ENCODE measurements around the gene HOTAIR. TPM values are rescaled to one million over a fixed set of nuclear protein-coding genes. Genes with fewer than 3 reads are reported as not detected.
A peak's percentile ranks its signal among the peaks of the same experiment; 100 is the strongest.

The HOTAIR gene
- total RNA-seq, 1 experiment from 2014 or later, result 3.3 TPM

DNA sequence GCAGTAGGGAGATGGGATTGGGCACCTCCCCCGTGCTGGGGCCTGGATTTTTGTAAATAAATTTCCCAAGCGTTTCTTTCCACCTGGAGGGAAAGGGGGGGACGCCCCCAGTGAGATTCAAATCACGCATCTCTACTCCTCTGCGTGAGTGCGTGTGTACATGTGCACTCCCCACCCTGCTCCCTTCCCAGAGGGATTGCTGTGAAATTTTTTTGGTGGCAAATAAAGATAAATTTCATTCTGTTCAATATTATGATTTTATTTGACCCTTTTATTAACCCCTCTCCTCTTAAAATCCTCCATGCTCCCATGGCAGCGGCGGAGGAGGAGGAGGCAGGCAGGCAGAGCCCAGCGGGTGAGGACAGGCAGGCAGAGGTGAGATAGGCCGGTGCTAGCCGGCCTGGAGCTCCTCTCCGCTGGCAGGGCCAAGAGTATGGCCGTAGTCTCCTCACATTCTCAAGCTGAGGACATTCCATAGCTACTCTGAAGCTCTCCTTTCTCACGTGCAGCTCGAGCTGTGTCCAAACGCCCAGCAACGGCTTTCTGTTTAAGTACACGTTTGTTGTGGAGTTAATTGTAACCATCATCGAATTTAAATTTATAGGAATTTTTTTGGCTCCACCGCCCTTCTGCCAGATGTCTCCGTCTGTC is 1.5 kb upstream of the HOTAIR start:
- no peak for DNase-seq (ENCODE audit: low read depth)

DNA sequence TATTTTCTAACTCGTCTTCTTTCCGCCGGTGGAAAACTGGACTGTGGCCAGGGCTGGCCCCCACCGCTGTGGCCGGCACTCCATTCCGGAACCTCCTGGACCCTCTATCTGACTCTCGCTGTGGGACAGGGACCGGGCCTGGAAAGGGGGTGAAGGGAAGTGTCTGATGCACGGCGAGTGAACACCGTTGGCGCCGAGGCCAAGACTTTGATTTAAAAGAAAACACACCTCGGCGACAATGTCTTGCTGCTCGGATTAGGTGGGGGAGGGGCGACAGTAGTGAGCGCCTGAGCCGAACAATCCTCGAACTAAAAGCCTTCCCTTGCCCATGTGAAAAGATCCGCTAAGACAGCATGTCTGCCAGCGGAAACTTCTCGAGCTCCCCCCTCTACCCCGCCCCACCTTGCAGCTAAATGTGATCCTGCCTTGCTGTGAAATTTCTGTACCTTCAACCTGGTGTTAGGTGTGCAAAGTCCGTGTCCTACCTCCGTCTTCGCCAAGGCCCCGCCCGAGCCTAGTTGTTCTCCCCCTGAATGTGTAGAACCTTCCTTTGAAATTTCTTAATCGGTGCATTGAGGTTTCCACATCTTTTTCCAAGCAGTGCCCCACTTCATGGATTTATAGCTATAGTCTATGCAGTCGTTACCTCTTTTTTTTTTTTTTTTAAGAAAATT is 862 bp upstream of the HOTAIR start:
- no peak for DNase-seq (ENCODE audit: low read depth)

DNA sequence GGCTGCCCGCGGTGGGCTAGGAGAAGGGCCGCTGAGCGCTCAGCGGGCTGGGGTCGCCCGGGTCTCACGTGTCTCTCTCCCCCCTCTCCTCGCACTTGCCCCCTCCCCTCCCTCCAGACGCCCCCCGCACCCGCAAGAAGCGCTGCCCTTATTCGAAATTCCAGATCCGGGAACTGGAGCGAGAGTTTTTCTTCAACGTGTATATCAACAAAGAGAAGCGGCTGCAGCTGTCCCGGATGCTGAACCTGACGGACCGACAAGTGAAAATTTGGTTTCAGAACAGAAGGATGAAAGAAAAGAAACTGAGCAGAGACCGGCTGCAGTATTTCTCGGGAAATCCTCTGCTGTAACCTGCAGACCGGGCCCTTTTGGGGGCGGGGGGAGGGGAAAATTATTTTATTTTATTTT is 314 bp upstream of the HOTAIR start:
- peak; percentile 32 for DNase-seq (ENCODE audit: low read depth)

DNA sequence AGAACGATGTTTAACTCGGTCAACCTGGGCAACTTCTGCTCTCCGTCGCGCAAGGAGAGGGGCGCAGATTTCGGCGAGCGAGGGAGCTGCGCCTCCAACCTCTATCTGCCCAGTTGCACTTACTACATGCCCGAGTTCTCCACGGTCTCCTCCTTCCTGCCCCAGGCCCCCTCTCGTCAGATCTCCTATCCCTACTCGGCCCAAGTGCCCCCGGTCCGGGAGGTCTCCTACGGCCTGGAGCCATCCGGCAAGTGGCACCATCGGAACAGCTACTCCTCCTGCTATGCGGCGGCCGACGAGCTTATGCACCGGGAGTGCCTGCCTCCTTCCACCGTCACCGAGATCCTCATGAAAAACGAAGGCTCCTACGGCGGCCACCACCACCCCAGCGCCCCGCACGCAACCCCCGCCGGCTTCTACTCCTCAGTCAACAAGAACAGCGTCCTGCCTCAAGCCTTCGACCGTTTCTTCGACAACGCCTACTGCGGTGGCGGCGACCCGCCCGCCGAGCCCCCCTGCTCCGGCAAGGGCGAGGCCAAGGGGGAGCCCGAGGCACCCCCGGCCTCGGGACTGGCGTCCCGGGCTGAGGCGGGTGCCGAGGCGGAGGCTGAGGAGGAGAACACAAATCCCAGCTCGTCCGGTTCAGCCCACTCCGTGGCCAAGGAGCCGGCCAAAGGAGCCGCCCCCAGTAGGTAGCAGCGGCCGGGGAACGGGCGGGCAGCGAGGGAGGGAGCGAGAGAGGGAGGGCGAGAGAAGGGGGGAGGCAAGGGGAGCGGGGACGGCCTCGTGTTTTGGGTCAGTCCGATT is 1.3 kb downstream of the HOTAIR start:
- DNase-seq (ENCODE audit: low read depth), result peak; percentile 75

DNA sequence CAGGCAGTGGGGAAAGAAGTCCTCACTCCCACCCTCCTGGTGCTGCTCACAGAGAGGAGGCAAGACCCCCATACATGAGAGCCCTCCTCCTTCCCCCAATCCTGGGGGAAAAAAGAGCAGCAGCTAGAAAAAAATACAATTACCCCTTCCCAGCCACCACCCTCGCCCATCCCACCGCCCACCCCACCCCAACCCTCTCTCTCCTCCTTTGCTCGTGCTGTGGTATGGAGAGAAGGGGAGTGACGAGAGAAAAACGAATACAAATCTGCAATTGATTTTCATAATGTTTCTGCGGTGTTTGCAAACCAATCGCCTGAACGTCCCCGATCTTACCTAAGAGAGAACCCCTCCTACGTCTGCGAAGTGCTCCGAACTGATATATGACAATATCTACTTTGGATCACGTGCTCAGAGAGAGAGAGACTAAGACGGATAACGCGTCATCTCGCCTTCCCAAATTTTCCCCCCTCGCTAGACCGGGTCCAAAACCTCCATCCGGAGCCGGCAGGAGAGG is 2.0 kb downstream of the HOTAIR start, which contains the start of gene HOXC11:
Gene HOXC11 (plus strand): TSS at position 405 of the 514 bp plus-strand sequence. CDS start 116 bp downstream, outside the sequence.
- no peak for DNase-seq (ENCODE audit: low read depth)

DNA sequence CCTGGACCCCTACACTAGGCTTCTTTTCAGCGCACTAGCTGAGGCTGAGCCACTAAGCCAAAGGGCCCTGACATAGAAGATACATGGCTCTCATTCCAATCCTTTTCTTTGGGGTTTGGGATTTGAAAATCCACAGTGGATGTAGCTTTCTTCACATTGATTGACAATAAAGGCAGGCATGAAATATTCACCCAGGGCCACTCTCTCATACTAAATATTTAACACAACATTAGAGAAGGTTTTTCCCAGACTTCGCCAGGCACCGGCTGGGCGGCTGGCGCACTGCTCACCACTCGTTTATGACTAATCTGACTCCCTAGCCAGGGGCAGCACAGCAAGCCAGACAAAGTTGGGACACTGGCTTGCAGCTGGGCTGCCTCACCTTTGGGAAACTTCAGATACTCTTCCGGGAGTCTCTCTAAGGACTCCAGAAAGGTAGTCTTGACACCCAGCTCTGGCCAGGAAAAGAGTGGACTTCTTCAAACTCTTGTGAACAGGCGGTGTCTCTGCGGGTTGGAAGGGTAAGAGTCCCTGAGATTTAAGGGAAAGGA is 2.5 kb downstream of the HOTAIR start:
- DNase-seq (ENCODE audit: low read depth), result peak; percentile 29

DNA sequence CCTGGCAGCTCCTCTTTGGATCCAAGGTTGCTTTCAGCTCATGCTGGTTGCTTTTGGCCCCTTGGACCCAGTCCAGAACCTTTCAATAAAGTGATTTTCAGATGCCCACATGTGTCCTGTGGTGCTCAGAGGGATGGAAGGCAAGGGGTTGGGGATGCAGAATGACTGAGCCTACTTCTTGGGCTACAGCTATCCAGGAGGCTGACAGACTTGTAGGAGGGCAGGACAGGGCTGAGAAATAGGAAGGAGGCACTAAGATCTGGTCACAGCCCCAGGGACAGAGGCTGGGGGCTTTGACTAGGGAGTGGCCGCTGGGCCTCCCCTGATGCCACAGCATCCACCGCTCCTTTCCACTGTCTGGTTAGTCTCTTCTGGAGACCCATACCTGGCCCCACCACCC is 3.1 kb downstream of the HOTAIR start:
- DNase-seq (ENCODE audit: low read depth), result no peak

DNA sequence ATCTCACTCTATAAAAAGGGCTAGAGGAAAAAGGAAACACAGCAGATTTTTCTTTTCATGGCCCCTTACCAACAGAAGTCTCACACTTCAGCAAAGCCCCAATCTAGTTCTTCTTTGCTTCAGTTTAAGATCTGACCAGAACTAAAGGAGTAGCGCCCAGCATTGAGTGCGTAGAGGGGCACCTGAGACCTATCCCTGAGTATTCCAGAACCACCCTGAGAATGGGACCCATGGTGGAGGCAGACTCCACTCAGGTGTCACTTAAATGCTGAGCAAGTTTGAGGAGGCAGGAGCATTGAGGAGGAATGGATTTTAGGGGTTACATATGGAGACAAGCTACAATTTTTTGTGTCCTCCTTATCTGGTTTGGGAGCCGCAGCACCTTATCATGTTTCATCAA is 3.6 kb downstream of the HOTAIR start:
- no peak for DNase-seq (ENCODE audit: low read depth)

DNA sequence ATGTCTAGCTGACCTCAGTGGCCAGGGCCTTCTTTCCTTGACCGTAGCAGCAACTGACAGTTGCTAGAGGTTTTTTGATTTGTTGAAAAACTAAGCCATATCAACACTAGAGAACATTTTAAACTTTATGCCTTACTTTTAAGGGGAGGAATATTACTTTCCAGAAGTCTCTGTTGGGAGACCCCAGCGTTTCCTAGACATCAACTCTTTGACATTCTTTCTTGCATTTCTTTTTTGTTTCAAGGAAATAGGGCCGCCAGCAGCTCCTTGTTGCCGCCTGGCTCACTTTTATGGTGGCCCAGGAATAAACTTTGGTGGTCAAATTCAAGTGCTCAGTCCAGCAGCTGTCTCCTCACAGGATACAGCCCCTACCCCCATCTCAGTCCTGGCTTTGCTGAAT is 4.3 kb downstream of the HOTAIR start:
- no peak for DNase-seq (ENCODE audit: low read depth)

DNA sequence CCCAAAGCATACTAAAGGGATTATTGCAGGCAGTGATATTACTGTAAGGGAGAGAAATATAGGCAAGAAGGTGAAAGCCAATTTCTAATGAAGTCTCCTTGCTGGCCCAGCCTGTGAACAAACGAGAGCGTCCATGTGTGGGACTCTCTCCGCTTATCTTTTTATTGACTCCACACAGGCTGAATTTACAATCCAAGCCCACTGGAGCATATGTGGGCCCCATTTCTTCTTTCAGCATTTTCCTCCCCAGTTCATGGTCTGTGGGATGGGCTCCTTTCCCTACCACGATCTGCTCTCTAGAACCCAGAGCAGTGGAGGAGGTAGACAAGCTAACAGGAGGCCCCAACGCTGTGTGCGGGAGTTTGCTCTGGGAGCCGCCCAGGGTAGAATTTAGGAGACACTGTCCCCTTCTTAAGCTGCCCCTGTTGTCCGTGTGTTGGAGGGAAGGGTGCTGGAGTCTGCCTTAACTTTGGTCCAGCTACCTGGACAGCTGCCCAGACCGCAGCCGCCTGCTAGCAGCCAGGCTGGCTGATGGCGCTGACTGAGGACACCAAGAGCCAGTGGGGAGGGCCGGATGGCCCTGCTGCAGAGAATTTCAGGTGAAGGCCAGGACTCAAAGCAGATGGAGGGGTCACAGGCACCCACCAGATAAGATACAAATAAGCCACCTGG is 5.0 kb downstream of the HOTAIR start:
- no peak for DNase-seq (ENCODE audit: low read depth)

DNA sequence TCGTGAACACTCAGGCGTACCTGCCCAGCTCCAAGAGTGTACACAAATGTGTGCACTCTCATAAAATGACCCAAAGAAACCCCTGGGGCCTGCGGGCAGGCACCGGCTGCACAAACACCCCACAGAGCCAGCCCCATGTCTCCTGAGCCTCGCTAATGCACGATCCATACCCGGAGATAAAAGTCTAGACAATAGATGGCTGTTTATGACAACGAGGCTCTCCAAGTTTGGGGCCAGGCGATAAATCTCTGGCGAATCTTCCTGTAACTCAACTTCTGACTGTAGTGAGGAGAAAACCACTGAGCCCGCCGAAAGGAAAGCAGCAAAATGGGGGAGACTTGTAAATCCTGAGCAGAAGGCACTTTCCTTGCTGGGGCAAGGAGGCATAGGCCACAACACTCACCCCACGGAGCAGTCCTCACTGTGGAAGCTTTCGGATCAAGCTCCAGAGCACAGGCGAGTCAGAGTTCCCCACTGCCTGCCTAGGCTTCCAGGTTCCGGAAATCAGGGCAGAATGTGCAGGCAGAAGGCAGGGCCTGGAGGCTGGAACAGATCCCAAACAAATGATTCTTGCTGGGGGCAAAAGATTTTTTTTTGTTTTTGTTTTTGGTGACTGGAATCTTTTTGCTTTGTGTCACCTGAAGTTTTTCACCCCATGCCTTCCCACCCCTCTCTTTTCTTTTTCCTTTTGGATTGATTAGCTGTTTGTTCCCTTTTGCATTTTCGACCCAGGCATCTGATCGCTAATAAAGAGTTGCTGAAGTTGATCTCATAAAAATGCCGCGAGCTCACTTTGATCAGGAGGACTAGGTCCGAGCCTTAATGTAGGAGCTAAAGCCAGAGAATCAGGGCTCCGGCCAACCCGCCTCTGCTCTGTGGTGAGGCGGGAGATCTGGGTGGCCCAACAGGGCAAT is 6.3 kb downstream of the HOTAIR start:
- no peak for DNase-seq (ENCODE audit: low read depth)

DNA sequence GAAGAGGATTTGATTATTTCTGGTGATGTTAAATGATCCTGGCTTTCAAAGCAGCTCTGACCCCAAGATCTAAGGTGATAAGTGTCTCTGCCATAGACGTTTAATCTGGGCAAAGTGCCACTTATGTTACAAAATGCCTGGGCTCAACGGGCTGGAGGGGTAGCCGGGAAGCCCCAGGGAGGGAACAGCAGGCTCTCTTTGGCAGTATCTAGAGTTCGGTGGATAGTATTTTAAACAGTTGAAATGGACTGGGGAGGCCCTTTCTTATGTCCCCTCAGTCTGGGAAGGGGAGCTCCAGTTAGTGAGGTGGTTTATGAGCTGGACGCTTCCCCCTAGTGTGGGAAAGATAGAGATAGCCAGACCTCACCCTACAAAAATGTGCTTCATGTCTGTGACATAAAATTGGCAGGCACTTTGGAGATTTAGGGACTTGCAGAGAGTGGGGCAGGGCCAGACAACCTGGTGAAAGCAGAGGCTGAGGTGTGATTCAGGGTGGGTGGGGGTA is 7.3 kb downstream of the HOTAIR start:
- no peak for DNase-seq (ENCODE audit: low read depth)

DNA sequence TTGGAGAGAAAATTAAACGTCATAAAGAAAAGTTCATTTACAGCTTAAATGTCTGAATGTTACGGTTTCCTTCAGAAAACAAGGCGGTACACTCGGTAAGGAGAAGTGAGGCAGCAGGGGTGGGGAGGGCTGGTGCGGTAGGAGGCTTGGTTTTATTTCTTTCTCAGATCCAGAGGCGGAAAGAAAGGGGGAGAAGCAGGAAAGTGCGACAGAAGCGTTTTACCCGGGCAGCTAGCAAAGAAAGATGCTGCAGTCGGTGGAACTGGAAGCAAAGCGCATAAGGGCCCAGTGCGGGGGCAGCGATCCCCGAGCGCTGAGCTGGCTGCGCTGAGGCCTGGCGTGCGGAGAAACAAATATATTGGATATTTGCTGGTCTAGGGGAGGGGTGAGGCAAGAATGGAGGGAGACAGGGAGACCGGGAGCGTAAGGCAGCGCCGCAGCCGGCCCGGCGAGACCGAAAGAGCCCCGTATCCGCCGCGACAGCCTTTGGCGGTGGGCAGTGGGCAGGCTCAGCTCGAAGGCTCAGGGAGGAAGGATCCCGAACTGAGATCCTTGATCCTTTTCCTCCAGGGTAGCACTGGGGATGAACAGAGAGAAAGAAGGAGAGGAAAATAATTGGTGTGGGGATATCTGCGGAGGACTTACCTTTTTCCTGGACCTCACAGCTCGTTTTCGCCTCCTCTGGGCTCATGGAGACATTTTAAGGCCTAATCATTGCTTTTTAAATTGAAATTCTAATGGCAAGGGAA is 8.2 kb downstream of the HOTAIR start:
- no peak for DNase-seq (ENCODE audit: low read depth)

DNA sequence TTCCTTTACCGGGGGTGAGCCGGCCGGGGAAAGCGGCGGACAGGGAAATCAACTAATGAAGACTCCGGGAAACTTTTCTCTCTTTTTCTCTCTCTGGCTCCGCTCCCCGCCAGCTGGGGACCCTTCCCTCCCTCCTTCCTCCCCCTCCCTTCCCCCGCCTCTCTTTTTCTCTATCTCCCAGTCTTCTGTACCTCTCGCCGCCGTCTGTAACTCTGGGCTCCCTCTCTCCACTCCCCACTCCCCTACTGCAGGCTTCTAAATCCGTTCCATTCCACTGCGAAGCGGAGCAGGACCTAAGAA is 8.7 kb downstream of the HOTAIR start:
- no peak for DNase-seq (ENCODE audit: low read depth)

DNA sequence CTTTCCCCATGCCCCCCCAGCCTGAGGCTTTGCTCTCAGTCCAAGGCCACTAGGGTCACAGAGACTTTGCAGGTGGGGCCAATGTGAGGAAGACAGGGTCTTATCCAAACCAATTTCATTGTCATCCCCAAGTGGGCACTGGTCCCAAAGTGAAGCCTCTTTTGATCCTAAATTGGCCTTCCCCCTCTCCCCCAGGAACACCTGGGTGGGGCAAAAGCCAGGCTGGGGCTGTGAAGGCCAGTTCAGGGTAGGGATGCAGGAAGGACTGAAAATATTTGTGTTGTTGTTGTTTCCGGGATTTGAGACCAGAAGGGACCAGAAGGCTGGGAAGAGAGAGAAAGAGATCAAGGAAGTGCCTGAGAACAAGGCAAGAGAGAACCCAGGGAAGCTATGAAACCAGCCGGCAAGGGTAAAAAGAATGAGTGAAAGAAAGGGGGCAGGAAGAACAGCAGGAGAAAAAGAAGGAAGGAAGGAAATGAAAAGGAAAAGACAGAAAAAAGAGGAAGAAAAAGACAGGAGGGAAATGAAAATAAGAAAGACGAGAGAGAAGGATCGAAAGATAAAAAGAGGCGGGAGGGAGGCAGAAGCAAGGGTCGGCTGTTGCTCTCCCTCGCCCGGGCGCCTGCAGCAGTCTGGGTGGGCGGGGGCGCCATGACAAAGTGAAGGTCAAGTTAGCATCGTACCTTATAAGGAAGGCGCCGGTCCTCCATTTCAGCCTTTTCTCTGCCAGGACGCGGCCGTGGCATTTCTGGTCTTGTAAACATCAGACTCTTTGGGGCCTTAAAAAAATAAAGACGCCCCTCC is 9.3 kb downstream of the HOTAIR start:
- no peak for DNase-seq (ENCODE audit: low read depth)

DNA sequence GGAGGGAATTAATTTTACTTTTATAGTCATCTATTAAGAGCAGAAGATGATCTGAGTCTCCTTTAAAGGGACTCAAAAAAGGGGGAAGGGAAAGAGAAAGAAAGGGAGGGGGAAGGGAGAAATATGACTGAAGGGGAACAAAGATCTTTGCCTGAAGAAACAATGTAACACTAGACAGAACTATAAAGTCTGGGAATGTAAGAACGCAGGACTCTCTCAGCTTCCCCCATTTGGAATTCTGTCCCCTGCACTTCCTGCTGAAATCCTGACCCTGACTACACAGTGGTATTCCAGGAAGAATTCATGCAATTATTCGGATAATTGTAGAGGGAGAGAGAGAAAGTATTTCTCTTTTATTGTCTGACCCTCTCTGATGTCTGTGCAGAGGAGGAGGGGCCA is 10.4 kb downstream of the HOTAIR start:
- no peak for DNase-seq (ENCODE audit: low read depth)

DNA sequence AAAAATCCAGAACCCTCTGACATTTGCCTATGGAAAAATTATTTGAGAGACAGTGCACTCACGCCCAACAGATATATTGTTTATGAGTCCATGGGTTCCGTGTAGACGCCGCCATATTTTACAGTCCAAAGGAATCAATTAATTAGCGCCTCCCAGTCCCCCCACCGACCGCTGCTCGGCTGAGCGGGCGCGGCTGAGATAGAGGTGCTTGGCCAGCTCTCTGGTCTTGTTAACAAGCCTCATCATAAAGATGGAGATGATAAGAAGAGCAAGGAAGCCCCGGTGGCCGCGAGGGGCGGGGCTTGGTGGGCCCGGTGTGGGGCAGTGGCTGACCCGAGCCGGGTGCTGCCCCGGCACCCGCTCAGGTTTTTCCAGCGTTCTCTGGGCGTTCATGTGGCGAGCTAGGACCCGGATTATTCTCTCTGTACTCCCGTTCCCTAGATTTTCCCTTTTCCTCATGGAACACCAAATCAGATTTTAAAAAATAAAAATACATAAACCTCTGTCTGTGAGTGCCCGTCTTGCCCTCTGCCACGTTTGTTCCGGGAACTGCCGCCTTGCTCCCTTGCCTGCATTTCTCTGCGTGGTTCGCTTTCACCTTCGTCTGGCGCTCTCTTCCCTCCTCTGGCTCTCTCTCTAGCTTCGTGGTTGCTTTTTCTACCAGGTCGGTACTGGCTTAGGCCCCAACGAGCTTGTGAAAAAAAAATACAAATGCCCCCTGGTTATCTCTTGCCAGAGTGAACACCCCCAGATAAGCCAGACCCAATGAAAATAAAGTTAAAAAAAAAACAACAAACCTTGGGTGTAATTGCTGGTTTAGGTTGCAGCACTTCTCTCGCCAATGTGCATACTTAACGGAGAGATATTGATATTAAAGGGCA is 11.1 kb downstream of the HOTAIR start:
- DNase-seq (ENCODE audit: low read depth), result no peak

DNA sequence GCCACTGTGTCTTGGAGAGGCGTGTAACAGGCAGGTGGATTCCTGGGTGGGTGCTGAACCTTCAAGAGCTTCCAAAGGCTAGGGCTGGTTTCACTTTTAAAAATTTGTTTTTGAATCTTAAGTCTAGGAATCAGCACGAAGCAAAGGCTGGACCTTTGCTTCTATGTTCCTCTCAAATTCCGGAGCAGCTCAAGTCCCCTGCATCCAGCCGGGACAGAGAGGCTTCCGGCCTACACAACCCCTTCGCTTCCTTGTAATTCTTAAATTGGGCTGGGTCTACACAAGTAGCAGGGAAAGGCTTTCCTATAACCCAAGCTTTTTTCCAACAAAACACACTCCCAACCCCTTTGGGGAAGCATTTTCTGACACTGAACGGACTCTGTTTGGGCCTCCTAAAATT is 11.7 kb downstream of the HOTAIR start:
- DNase-seq (ENCODE audit: low read depth), result no peak

Measured in LHCN-M2 (cell line).